Activated effector memory CD4-positive, alpha-beta T cell treated with Interleukin-2 at 50 U/mL for 16 hours (primary cell): ENCODE results near the gene SLC2A5.
A peak's percentile ranks its signal among the peaks of the same experiment; 100 is the strongest.
"Not testable (repeated sequence)": the region's sequence is repeated elsewhere in the genome, so short reads cannot be mapped to it uniquely, and the experiment has no call there.

ENCODE experiments used
- DNase-seq: peaks from one replicate; pipeline ENCODE4 v3.0.0-alpha.2; 2020

The SLC2A5 gene

GRCh38 chr1:9031484-9032259 lies 37.8 kb downstream of the SLC2A5 start:
- no peak for DNase-seq

DNA sequence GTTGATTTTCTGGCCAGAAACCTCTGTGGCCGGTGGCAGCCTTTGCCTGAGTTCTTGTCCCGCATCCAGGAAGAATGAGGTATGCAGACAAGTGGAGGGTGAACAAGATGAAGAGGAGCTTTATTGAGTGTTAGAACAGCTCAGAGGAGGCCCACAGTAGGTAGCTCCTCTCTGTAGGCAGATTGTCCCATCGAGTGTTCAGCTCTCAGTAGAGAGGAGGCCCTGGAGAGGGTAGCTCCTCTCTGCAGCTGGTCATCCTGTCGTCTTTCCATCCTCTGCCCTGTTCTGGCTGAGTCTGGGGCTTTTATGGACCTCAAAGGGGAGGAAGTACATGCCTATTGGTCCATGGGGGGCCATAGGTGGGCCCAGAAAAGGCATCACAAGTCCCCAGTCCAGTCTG lies 38.4 kb downstream of the SLC2A5 start:
- DNase-seq: not testable (repeated sequence)

DNA sequence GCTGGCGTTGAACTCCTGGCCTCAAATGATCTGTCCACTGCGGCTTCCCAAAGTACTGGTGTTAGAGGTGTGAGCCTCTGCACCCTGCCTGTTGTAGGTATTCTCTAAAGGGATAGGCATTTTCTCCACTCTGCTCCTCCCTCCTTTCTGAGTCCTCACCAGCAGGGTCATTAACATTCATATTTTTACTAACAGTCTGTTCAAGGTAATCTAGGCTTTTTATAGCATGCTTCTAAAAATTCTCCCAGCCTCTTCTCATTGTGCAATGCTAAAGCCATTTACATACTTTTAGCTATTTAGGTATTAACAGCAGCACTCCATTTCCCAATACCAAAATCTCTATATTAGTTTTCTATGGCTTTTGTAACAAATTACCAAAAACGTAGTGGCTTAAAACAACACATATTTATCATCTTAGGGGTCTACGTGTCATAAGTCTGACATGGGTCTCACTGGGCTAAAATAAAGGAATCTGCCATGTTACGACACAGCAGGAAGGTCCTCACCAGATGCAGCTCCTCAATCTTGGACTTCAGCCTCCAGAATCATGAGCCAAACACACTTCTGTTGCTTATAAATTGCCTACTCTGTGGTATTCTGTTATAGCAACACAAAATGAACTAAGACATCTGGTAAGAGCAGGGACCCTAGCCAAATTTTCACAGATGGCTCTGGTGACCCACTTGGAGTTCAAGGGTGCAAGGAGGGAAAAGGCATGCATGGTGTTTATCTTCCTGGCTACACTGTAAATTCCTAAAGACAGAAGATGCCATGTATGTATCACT lies 40.3 kb downstream of the SLC2A5 start:
- DNase-seq: no peak

DNA sequence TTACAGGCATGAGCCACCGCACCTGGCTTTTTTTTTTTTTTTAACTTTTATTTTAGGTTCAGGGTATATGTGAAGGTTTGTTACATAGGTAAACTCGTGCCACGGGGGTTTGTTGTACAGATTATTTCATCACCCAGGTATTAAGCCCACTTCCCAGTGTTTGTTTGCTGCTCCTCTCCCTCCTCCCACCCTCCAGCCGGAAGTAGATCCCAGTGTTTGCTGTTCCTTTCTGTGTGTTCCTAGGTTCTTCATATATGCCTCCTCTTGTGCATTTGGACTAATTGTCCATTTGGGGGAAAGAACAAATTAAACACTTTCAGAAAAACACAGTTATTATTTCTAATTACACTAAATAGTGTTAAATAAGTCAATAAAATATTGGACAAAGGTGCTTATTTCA lies 42.1 kb downstream of the SLC2A5 start:
- no peak for DNase-seq

GRCh38 chr1:9025449-9025848 lies 44.0 kb downstream of the SLC2A5 start:
- no peak for DNase-seq

DNA sequence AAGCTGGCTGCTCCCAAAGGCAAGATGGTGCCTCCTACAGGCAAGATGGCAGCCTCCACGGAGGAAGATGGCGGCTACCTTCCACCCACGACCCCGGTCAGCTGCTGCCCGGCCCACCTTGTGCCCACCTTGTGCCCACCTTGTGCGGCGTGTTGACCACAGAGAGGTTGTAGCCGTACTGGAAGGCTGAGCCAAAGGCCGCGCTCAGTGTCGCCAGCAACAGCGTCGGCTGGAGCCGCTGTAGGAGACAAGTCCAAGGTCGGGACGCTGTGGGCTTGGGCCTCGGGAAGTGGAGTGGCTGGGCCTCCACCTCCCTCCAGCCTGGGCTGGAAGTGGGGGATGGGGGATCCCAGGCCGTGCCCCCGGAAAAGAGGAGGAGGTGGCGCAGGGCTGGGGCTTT lies 44.6 kb downstream of the SLC2A5 start:
- DNase-seq: no peak

- no peak for DNase-seq
Observed at GRCh38 chr1:9022773-9023172, 46.7 kb downstream of the SLC2A5 start.

DNA sequence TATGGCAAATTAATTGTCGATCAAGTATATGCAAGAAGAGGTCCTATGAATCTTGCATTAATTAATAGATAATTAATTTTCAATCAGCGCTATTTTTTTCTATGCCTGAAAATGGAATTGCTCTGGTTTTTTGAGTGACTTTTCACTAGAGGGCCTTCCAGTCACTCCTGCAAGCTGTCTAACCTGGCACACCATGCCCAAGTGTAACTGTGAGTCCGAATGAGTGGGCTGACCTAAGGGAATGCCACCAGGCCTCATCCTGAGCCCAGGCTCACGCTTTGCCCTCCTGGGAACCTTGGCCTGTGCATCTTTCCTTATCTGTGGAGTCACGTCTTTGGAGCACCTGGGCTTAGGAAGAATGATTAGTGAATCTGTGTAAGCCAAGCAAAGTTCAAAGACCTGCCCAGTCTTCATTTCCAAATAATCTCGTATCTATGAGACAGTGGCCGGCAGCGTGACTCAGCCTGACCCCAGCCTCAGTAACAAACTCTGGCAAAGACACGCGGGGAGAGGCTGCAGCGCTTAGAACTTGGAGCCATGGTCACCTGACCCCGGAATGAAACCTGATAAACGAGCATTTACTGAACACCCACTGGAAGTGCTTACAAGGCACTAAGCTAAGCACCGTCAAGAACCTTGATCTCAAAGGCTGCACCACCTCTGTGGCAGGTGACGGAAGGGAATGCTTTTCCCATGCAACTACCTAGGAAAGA lies 47.3 kb downstream of the SLC2A5 start:
- not testable (repeated sequence) for DNase-seq

DNA sequence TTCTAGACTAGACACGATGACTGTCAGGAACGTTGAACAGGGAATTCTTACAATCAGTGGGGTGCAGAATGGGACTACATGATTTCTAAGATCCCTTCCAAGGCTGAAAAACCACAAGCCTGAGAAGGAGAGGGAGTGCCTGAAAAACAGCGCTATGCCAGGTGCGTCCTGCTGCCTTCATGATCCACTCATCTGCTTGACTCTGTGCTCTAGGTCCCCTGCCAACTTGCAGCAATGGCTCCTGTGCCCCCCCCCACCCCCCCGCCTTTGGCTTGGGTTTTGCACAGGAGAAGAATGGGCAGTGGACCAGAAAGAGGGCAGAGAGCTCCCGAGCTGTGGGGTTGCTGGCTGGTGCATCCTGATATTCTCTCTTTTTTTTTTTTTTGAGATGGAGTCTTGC lies 49.1 kb downstream of the SLC2A5 start:
- no peak for DNase-seq

GRCh38 chr1:9019896-9020295 lies 49.5 kb downstream of the SLC2A5 start:
- no peak for DNase-seq

GRCh38 chr1:9018333-9018732 lies 51.1 kb downstream of the SLC2A5 start:
- no peak for DNase-seq

DNA sequence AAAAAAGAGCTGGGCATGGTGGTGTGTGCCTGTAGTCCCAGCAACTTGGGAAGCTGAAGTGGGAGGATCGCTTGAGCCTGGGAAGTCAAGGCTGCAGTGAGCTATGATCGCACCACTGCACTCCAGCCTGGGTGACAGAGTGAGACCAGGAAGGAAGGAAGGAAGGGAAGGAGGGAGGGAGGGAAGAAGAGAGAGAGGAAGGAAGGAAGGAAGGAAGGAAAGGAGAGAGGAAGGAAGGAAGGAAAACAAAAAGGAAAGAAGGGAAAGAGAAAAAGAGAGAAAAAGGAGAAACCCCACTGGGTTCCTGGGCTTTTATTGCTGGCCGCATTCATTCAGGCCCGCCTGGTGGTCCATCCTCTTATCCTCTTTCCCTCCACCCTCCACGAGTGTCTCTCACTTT lies 53.0 kb downstream of the SLC2A5 start:
- DNase-seq: no peak

DNA sequence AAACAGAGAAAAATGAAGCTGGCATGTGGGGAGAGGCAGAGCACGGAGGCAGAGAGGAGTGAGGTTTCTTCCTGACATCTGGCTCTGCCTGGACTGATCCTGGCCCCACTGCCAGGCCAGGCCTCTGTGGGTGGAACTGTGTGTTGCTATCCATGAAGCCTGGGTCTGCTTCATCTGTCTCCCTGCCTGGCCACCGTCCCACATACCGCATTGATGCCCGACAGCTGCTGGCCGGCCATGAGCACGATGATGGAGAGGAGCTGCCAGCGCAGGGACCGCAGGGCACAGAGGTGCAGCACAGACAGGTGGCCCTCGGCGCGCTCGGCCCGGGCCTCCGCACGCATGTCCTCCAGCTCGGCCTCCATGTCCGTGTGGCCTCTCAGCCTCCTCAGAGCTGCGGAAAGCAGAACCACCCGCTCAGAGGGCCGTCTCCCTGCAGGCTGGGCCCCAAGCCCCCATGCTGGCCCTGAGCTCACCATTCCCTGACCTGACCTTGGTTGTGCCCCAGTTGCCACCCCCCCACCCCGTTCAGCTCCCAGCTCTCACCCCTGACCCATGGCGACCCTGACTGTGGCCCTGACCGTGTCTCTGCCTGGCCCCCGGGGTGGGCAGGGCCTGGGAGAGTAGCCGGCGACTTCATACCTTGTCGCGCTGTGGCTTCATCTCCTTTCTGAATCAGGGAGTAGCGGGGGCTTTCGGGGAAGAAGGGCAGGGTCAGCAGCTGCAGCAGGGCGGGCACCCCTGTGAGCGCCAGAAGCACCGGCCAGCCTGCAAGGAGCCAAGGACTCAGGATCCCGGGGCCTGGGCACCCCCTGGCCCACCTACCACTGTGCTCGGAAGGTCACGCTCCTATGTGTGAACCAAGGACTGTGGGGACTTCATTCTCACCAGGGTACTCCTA lies 54.7 kb downstream of the SLC2A5 start:
- DNase-seq: no peak

DNA sequence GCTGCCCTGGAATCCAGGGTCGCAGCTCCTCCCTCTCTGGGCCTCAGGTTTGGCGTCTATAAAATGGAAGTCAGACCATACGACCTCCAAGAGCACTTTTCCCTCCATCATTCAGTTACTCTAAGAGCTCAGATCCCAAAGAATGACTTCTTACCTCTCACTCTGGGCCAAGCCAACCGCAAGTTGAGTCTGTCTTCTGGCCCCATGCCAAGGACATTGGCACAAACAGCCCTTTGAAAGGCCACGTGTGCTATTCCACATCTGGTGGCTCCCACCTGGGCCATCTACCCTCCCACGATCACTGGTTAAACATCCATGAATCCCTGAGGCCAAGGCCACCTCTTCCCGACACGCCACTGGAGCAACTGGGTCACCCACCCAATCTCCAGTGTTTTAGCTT lies 55.6 kb downstream of the SLC2A5 start:
- DNase-seq: no peak

DNA sequence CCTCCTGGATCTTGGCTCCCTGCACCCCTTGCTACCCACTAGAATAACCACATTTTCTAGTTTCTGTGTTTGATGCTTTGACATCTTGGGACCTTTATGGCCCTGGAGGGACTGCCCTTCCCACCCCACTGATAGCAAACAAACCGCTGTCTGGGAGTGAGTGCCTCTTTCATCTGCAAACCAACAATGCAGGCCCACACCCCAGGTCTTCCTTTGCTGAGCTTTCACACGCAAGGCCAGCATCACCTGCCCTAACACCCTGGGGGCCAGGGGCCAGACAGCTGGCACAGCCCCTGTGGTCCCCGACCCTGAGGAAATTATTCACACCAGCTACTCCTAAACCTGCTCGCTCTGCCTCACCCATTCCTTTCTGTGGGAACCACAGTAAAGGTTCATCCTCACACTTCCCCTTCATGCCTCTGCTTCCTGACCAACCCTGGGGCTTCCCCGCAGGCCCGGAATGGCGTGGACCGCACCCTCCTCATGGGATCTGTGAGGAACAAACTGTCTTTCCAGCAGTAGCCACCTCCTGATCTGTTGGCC lies 58.6 kb downstream of the SLC2A5 start:
- DNase-seq: no peak

- no peak for DNase-seq
Observed at GRCh38 chr1:9009438-9010370, 59.7 kb downstream of the SLC2A5 start.

GRCh38 chr1:9008236-9008635 lies 61.2 kb downstream of the SLC2A5 start:
- DNase-seq: no peak

- no peak for DNase-seq
Observed at GRCh38 chr1:9006956-9007615, 62.3 kb downstream of the SLC2A5 start.

DNA sequence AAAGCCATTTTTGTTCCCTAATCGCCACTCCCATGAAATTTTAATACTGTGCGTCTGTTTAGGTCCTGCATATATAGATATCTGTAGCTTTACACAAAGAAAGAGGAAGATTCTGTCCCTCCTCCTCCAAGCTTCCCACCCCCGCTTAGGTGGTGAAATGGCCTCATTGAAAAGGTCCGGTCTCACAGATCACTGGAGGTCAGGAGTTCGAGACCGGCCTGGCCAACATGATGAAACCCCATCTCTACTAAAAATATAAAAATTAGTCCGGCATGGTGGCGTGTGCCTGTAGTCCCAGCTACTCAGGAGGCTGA lies 64.1 kb downstream of the SLC2A5 start:
- no peak for DNase-seq

GRCh38 chr1:9004700-9005394 lies 64.6 kb downstream of the SLC2A5 start:
- peak; percentile 71 for DNase-seq
